ENCODE results near the gene ADAMTS6.
"Not testable (repeated sequence)": the region's sequence is repeated elsewhere in the genome, so short reads cannot be mapped to it uniquely, and the experiment has no call there.

ADAMTS6 gene

DNA sequence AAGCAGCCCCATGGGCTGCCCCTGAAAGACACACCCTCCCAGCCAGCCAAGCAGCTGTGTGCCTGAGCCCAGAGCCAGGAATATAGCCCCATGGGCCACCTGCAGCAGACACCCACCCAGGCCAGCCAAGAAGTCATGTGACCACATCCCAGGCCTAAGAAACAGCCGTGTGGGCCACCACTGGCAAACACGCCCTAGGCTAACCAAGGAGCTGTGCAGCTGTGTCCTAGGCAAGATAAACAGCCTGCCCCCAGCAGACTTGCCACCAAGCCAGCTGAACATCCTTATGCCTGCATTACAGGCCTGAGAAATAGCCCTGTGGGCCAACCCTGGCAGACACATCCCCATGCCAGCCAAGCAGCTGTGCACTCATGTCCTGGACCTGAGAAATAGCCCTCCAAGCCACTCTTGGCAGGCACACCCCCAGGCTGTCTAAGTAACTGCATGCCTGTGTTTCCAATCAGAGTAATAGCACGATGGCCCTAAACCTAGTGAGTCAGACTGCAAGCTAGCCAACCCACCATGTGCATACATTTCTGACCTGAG is 143.0 kb downstream of the ADAMTS6 start:
- no peak overlapping the region for H3K27ac ChIP-seq
- TF ChIP-seq, protein P1, sequence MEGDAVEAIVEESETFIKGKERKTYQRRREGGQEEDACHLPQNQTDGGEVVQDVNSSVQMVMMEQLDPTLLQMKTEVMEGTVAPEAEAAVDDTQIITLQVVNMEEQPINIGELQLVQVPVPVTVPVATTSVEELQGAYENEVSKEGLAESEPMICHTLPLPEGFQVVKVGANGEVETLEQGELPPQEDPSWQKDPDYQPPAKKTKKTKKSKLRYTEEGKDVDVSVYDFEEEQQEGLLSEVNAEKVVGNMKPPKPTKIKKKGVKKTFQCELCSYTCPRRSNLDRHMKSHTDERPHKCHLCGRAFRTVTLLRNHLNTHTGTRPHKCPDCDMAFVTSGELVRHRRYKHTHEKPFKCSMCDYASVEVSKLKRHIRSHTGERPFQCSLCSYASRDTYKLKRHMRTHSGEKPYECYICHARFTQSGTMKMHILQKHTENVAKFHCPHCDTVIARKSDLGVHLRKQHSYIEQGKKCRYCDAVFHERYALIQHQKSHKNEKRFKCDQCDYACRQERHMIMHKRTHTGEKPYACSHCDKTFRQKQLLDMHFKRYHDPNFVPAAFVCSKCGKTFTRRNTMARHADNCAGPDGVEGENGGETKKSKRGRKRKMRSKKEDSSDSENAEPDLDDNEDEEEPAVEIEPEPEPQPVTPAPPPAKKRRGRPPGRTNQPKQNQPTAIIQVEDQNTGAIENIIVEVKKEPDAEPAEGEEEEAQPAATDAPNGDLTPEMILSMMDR (conservative IDR thresholded peaks at IDR 0.05) = no peak

DNA sequence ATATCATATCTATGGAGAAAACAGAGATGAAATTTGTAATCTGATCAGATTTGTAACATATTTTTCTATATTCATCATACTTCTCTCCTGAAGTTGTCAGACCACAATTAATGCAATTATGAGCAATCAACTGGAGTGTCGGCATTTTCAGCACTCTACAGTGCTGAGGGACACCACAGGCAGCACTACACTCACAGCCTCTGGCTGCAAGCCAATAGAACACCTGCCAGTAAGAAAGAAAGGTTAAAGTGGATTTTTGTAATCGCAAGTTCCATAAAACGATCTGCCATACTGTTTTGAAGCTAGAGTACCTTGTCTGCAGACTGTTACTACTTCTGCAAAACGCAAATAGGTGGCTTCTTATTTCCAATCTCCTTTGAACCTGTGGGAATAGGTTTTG is 147.6 kb downstream of the ADAMTS6 start:
- H3K27ac ChIP-seq = no peak overlapping the region
- TF ChIP-seq, protein P1 (conservative IDR thresholded peaks at IDR 0.05) = no peak

DNA sequence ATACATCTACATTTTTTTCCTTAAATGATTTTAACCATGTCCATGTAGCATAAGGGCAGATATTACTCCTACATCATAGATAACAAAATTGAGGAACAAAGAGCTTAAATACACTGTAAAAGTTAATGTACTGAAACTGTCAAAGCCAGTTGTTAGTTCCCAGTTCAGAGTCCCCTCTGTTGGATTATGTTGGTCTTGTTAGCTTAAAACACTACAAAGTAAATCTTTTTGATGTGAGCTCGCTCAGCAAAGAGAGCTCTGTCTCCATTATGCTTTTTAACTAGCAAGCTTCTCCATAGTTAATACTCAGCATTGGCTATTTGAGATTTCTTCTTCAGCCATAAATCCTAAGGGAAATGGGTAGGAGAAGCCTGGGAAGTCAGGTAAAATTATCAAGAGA is 149.1 kb downstream of the ADAMTS6 start:
- TF ChIP-seq, protein P1 (conservative IDR thresholded peaks at IDR 0.05) = no peak
- no peak overlapping the region for H3K27ac ChIP-seq

DNA sequence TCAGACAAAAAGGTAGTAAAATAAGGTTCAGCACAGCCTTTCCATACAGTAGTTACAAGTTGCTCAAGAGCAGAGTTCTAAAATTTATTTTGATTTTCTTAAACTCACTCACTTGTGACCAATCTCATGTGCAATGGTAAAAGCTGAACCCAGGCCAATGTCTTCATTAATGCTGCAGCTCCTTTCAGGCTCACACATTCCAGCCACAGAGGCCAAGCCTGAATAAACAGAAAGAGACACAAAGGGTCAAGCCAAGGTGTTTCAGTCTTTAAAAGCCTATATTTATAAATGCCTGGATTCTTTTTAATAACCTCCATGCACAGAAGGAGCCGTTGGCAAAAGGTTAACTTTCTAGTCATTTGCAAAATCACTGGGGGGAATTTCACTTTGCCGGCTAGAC is 152.5 kb downstream of the ADAMTS6 start:
- no peak overlapping the region for H3K27ac ChIP-seq
- TF ChIP-seq, protein P1 (conservative IDR thresholded peaks at IDR 0.05) = no peak

DNA sequence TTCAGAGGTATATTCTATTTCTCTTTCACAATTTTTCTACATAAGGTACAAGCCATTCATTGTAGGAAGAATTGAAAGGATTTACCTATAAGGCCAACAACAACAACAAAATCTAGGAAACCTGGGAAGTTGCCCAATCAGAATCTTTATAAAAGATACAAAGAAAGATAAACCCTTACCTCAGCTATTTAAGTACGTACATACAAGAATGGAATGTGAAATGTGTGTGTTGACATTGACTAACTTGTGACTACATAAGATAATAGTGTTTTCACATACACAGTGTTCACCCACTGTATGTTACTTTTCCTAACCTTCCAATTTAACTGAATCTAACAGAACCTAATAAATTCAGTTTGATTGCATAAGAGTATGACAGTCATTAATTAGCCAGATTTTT is 154.1 kb downstream of the ADAMTS6 start:
- TF ChIP-seq, protein P1 (conservative IDR thresholded peaks at IDR 0.05) = no peak
- no peak overlapping the region for H3K27ac ChIP-seq

DNA sequence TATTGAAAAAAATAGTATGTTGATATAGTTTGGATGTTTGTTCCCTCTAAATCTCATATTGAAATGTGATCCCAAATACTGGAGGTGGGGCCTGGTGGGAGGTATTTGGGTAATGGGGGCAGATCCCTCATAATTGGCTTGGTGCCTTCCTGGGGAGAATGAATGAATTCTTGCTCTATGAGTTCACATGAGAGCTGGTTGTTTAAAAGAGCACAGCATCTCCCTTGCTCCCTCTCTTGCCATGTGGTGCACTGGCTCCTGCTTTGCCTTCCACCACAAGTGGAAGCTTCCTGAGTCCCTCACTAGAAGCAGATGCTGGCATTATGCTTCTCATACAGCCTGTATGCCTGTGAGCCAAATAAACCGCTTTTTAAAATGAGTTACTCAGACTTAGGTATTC is 154.8 kb downstream of the ADAMTS6 start:
- H3K27ac ChIP-seq = no peak overlapping the region
- TF ChIP-seq, protein P1 (conservative IDR thresholded peaks at IDR 0.05) = no peak

DNA sequence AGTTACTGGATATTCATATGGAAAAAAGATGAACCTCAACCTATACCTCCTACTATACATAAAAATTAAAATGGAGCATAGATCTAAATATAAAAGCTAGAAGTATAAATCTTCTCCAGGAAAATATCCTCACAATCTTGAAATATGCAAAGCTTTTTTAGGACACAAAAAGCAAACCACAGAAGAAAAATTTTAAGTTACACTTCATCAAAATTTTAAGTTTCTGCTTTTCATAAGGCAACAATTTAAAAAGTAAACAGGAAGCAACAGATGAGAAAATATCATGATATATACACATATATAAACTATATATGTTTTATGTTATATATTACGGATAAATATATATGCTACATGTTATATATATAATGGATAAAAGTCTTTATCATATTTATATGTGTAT is 157.5 kb downstream of the ADAMTS6 start:
- no peak overlapping the region for H3K27ac ChIP-seq
- TF ChIP-seq, protein P1 (conservative IDR thresholded peaks at IDR 0.05) = no peak

DNA sequence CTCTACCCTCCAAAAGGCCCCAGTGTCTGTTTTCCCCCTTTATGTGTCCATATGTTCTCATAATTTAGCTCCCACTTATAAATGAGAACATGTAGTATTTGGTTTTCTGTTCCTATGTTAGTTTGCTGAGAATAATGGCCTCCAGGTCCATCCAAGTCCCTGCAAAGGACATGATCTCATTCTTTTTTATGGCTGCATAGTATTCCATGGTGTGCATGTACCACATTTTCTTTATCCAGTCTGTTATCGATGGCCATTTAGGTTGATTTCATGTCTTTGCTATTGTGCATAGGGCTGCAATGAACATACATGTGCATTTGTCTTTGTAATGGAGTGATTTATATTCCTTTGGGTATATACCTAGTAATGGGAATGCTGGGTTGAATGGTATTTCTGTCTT is 161.0 kb downstream of the ADAMTS6 start:
- H3K27ac ChIP-seq = not testable (repeated sequence)

All from VCaP (cell line).